ENCODE measurements around the gene MACROH2A2.

DNA sequence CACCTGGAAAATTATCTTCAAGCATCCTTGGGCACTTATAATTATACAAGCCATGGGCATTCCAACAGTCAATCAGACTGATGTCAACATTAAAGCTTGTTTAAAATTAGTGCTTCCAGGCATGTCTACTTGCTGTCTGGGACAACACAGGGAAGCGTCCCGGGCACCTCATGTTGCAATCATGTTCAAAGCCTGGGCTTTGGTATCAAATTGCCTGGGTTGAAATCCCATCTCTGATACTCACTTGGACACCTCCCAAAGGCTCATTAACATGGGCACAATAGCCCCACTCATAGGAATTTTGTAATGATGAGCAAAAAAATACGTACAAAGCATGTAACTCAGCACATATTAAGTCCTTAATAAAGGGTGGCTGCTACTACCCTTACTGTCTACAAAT, 65.5 kb downstream of the MACROH2A2 start:
- TF ChIP-seq POLR2A (IDR thresholded peaks at IDR 0.05; ENCODE audit: low read depth, low read length) (no peak), TAF1 (IDR thresholded peaks at IDR 0.05; ENCODE audit: low read depth, low read length) (no peak), POLR2AphosphoS5 (IDR thresholded peaks at IDR 0.05; ENCODE audit: low read depth, low read length) (no peak), POU2F2 (IDR thresholded peaks at IDR 0.05; ENCODE audit: low read depth, low read length) (no peak)

All from GM12891 (cell line).